Measurements from ENCODE around the gene TTC34.

- TF ChIP-seq CTCF (IDR thresholded peaks at IDR 0.05; ENCODE audit: insufficient read depth, low read length, poor library complexity, severe bottlenecking) (no peak), EZH2phosphoT487 (conservative IDR thresholded peaks at IDR 0.05; ENCODE audit: low read length) (no peak)
Measured at GRCh38 chr1:2840036-2840809, 38.7 kb upstream of the TTC34 start.

All from SU-DHL-6 (cell line).